ENCODE results near the gene TTLL6.
"Not testable (repeated sequence)": the region's sequence is repeated elsewhere in the genome, so short reads cannot be mapped to it uniquely, and the experiment has no call there.

The TTLL6 gene

DNA sequence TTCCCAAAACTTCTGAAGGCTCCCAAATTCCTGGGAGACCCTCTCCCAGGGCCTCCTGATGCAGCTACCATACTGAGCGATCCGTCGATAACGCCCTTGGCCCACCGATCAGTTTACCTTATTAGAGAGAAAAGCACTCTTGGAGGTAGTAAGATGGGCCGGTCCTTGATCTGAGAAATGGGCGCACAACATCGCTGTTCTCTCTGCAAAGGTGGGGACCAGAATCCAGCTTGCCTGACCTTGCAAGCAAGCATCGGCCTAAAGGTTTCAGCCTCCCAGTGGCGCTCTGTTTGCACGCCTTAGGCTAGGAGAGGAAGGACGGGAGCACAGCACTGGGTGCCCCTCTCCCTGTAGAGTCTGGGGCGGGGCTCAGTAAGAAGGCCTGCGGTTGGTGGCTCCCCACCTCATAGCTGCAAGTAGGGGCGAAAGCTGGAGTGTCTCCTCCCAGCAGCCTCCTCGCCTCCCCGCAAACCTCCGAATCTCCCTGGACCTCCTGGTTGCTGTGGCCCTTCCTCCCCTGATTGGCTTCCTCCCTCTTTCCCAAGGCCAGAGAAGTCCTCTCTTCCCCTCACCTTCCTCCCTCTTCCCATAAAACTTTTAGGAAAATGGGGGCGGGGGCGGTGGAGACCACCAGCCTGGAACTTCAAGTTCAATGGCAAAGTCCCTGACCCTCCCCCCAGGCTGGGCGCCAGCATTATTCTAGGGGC, 94.7 kb downstream of the TTLL6 start, which contains the start of gene PRAC1:
TSS of gene PRAC1 (minus strand) at position 318 of the 707 bp plus-strand sequence. CDS start at position 192, 126 bp downstream.
- no peak for DNase-seq

DNA sequence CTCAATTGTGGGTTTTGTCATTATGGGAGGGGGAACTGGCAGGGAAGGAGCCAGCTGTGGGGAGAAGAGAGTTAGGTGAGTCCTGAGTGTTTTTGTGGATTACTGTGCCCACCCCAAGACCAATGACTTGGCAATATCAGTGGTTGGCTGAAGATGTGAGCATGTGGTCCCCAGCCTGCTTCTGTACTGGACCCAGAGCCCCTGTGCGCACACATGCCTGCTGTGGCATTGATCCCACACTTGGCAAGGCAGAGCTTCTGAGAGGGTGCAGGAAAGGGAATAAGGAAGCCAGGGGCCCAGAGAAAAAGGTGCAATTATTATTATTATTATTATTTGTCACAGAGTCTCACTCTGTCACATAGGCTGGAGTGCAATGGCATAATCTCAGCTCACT, 96.0 kb downstream of the TTLL6 start:
- DNase-seq = no peak

DNA sequence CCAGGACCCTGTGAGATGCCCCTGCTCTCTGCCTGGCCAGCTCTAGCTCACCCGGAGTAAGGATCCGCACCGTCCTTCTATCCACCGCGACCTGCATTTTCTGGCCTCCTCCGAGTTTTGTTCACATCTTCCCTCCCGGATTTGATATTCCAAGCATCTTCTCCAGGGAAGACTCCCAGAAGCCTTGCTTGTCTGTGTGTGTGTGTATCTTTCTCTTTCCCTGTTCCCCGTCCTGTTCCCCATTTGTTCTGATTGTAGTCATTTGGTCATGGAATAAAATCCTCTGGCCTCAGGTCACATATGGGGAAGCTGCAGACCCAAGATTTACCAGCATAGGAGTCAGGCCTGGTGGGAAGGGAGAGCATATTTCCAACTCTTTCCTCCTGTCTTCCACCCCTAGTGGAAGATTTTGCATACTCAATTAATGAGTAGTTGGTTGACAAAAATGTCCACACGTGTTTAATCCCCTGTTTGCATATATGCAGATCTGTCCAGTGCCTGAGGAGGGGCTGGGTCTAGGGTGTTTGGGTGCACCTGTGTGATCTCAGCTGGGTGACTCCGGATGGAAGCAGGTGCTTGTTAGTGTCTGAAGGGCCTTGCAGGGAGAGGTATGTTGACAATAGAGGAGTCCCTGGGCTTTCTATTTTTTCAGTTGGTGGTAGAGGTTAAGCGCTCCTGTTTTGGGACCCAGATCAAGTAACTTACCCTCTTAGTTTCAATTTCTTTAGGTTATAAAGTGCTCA, 96.6 kb downstream of the TTLL6 start:
- no peak for DNase-seq

DNA sequence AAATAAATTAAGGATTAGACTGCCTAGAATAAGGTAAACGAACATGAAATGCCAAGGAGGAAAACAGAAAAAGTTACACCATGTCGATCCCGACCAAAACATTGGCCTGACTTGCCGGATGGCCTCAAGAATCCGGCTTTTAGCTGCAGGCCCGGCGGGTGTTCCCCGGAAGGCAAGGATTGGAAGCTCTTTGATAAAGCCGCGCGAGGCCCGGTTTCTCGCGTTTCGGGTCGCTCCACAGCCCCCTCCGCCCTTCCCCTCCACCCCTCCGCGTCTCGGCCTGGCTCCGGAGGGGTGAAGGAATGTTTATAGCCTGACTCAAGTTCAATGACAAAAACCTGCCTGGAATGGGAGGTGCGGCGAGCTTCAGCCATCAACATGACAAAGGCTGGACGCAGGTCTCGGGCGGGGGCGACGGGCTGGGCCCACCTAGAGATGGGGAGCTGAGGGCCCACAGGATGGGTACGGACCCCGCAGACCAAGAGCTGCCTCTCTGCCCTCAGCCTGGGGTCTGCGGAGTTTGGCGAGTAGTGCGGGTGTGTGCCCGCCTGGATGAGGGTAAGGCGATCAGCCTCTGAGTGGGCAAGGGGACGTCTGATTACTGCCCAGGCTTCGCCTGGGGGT, 97.3 kb downstream of the TTLL6 start:
- no peak for DNase-seq

DNA sequence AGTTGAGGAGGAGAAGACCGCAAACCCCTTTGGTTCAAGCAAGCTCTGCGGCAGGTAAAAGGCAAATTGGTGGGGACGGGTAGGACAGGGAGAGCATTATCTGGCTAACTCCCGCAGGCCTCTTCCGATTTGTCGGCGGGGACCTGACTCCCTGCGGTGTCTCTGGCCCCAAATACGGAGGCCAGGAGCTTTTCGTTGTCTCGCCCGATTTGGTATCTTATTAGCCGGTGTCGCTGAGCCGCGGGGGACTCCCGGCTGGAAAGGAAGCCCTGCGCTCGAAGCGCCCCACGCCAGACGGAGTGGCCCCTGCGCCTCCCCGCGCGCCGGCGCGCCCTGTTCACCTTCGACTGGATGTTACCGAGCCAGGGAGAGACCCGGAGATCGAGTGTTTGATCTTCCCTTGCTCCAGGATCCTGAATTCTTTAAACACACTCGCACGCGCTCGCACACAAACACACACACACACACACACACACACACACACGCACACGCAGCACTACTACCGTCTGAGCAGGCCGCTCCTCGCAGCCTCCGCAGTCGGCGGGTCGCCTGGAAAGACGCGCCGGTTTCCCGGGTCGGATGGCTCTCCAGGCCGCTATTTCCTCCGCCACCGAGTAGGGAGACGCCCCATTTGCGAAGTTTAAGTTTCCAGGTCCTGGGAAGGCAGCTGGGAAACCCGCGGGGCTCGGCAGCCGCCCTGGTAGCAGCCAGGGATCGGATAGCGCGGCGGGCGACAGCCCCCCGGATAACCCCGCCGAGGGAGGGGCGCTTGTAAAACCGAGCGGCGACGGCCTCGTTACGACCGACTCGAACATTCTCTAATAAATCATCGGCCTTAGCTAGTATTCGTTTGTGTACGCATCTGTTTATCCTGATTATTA, 98.0 kb downstream of the TTLL6 start:
- no peak for DNase-seq

DNA sequence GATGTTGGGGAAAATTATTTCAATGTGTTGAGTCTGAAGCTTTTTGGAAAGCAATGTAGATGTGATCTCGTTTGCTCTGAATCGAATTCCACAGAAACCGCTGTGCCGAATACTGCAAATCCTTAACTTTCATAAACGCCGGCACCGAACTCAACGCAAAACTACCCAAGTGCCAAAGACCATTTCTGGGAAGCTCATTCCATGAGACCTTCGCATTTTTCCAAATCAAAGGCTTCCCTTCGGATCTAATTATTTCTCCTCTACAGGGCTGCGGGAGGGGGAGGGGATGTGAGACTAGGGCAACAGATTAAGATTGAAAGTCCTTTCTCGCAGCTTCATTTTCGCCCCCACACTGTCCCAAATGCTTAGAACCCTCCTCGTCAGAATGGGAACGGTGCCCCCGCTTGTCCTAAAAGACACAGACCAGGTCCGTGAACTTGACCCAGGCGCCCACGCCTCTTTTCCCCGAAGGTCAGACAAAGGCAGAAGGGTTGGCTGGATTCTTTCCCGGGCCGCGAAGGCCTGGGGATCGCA, 98.7 kb downstream of the TTLL6 start:
- no peak for DNase-seq

DNA sequence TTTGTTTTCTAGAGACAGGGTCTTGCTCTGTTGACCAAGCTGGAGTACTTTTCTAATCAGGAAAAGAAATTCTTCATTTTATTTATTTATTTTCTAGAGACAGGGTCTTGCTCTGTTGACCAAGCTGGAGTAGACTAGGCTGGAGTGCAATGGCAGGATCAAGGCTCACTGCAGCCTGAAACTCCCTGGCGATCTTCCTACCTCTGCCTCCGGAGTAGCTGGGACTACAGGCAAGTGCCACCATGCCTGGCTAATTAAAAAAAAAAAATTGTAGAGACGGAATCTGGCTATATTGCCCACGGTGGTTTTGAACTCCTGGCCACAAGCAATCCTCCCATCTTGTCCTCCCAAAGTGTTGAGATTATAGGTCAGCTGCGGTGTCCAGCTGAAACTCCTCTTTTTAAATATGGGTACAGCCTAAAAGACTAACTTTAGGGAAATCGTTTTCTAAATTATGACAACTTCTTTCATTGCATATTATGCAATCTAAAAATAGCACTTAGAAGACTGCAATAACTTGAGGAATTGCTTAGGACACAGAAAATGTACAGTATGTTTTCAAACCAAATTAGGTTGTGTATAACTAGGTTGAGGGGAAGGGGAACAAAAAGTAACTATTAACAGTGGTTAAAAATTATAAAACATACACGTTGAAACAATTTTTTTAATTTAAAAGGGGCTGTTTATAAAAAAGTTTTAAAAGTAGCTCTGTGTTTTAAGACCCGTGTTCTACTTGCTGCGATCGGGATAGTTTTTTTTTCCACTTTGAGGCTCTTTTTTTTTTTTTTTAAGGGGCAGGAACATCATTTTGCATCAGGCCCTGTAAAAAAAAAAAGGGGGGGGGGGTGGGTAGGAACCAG, 99.4 kb downstream of the TTLL6 start:
- DNase-seq = no peak

DNA sequence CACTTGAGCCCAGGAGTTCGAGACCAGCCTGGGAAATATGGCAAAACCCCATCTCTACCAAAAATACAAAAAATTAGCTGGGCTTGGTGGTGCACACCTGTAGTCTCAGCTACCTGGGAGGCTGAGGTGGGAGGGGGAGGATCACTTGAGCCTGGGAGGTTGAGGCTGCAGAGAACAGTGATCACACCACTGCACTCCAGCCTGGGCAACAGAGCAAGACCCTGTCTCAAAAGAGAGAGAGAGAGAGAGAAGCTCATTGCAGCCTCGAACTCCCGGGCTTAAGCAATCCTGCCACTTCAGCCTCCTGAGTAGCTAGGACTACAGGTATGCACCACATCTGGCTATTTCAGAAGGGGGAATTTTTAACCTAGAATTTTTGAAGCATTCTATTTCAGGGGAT, 100.5 kb downstream of the TTLL6 start:
- DNase-seq = not testable (repeated sequence)

DNA sequence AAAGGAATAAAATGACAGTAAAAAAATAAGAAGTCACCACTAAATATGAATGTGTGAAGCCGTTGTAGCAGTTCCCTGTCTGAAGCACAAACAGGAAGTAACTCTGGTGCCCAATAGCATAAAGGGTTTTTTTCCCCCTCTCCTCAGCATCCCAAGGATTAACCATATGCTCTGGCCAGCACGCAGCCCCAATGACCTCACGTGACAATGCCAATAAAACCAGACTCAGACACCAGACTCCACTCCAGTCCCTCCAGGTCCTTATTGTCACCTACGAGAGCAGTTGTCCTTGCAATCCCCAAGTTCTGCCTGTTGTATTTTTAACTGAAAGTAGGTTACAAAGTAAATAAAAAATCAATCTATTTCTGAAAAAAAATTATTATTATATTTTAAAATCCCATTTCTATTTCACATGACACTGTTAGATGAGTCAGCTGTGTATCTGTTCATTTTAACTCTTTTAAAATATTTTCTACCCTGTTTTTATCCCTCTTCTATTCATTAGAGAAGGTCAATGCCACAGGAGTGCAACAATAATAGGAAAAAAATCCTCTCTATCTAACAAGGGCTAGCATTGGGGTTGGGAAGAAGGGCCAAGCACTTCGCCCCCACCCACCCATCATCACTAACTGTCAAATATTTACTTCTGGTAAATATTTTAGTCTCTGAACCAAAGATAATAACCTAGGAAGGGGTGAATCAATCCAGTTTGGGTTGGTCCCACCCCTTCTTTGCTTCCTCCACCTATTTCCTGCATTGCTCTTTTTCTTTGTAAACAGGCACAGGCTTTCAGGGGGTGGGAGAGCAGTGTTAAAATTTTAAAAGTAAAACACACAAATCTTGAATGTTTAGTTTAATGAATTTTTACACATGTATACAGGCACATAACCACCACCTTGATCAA, 101.3 kb downstream of the TTLL6 start:
- no peak for DNase-seq
